Measurements from ENCODE around the gene ARHGAP18. TPM values are rescaled to one million over a fixed set of nuclear protein-coding genes. Genes with fewer than 3 reads are reported as not detected.

ARHGAP18 gene
- total and polyA plus RNA-seq, 2 of the 13 experiments (the other 11 are each of a cell fraction or from before 2014, with no cell fraction given): 58.2 to 115 TPM

DNA sequence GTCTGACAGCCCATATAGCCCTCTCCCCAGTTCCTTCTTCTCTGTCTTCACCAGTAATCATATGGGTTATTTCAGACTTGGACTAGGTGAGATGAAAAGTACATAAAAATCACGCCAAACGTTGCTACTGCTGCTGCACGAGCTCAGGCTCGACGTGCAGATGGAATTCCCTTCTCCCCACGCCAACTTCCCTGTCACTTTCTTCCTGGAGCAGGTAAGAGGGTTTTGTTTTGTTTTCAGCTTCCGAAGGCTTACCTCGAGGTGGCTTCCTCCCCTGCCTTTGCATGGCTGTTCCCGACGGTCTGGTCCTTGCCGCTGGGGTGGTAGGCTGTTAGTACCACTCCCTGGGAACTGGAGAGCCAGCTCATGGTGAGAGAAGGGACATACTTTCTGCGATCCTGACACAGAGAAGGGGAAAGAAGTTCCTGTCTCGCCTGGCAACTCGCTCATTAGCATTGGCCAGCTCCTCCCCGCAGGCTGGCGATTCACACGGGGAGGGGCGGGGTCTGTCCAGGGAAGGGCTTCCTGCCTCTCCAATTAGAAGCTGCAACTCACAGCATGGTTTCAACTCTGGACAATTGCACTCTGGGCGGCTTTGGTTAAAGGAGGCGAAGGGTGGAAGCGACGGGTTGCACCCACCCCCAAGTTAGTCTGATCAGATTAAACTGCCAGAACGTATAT lies at the start of gene ARHGAP18 (continued):
- TF ChIP-seq SOX6 (IDR thresholded peaks at IDR 0.05) (no peak), SOX6 (CRISPR knock-in tag; IDR thresholded peaks at IDR 0.05) (peak; percentile 83; the same call in 1 of the 2 replicates), ZNF761 (CRISPR knock-in tag; conservative IDR thresholded peaks at IDR 0.05) (peak; percentile 98), ZNF335 (CRISPR knock-in tag; IDR thresholded peaks at IDR 0.05) (peak; percentile 78), MLXIP (CRISPR knock-in tag; IDR thresholded peaks at IDR 0.05; ENCODE audit: borderline replicate concordance) (no peak), AFF4 (CRISPR knock-in tag; IDR thresholded peaks at IDR 0.05) (no peak), KLF9 (CRISPR knock-in tag; IDR thresholded peaks at IDR 0.05; ENCODE audit: low read depth) (peak; percentile 80; the same call in 1 of the 2 replicates), ZNF577 (CRISPR knock-in tag; IDR thresholded peaks at IDR 0.05; ENCODE audit: borderline replicate concordance, low read depth) (no peak), GLI4 (CRISPR knock-in tag; IDR thresholded peaks at IDR 0.05; ENCODE audit: borderline replicate concordance) (no peak), ZNF660 (CRISPR knock-in tag; IDR thresholded peaks at IDR 0.05; ENCODE audit: borderline replicate concordance, low read depth) (no peak), ZBTB42 (CRISPR knock-in tag; IDR thresholded peaks at IDR 0.05) (peak; percentile 52; the same call in 1 of the 2 replicates), EEA1 (CRISPR knock-in tag; IDR thresholded peaks at IDR 0.05; ENCODE audit: borderline replicate concordance) (no peak), NPAS2 (CRISPR knock-in tag; IDR thresholded peaks at IDR 0.05; ENCODE audit: borderline replicate concordance) (no peak), JUN (CRISPR knock-in tag; IDR thresholded peaks at IDR 0.05) (peak; percentile 42; the same call in 1 of the 2 replicates), ZNF513 (CRISPR knock-in tag; conservative IDR thresholded peaks at IDR 0.05) (no peak), KDM4B (CRISPR knock-in tag; IDR thresholded peaks at IDR 0.05) (peak; percentile 85), ZNF724P (CRISPR knock-in tag; IDR thresholded peaks at IDR 0.05; ENCODE audit: borderline replicate concordance) (peak; percentile 83; the same call in 1 of the 2 replicates)
- TF ChIP-seq, protein P1, sequence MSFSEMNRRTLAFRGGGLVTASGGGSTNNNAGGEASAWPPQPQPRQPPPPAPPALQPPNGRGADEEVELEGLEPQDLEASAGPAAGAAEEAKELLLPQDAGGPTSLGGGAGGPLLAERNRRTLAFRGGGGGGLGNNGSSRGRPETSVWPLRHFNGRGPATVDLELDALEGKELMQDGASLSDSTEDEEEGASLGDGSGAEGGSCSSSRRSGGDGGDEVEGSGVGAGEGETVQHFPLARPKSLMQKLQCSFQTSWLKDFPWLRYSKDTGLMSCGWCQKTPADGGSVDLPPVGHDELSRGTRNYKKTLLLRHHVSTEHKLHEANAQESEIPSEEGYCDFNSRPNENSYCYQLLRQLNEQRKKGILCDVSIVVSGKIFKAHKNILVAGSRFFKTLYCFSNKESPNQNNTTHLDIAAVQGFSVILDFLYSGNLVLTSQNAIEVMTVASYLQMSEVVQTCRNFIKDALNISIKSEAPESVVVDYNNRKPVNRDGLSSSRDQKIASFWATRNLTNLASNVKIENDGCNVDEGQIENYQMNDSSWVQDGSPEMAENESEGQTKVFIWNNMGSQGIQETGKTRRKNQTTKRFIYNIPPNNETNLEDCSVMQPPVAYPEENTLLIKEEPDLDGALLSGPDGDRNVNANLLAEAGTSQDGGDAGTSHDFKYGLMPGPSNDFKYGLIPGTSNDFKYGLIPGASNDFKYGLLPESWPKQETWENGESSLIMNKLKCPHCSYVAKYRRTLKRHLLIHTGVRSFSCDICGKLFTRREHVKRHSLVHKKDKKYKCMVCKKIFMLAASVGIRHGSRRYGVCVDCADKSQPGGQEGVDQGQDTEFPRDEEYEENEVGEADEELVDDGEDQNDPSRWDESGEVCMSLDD (CRISPR knock-in tag; IDR thresholded peaks at IDR 0.05; ENCODE audit: borderline replicate concordance): 0 out of 2 replicates have a peak, but pooled peaks have one; percentile 29
